ENCODE measurements around the gene ST8SIA5.

Gene ST8SIA5

GRCh38 chr18:46621111-46621766 is 135.6 kb downstream of the ST8SIA5 start:
- H3K27me3 ChIP-seq (ENCODE audit: insufficient read depth, low read length), result peaks cover 55% of the 10 kb centered on the region
- no peak overlapping the region for H2AFZ ChIP-seq (ENCODE audit: low read length, unreplicated experiment)
- no peaks in the 10 kb centered on the region for H3K36me3 ChIP-seq (ENCODE audit: insufficient read depth, low read length)
- no peak overlapping the region for H3K27ac ChIP-seq (ENCODE audit: low read depth, low read length)
- H3K4me1 ChIP-seq (ENCODE audit: control insufficient read depth, insufficient read depth, low read length, unreplicated experiment), result no peaks in the 10 kb centered on the region
- H3K79me2 ChIP-seq (ENCODE audit: control insufficient read depth, insufficient read depth, low read length, unreplicated experiment), result no peaks in the 10 kb centered on the region
- H3K4me3 ChIP-seq (ENCODE audit: low read depth, low read length), result no peak overlapping the region

- H3K27ac ChIP-seq (ENCODE audit: low read depth, low read length), result no peak overlapping the region
- H3K79me2 ChIP-seq (ENCODE audit: control insufficient read depth, insufficient read depth, low read length, unreplicated experiment), result no peaks in the 10 kb centered on the region
- no peaks in the 10 kb centered on the region for H3K4me1 ChIP-seq (ENCODE audit: control insufficient read depth, insufficient read depth, low read length, unreplicated experiment)
- H2AFZ ChIP-seq (ENCODE audit: low read length, unreplicated experiment), result no peak overlapping the region
- no peaks in the 10 kb centered on the region for H3K36me3 ChIP-seq (ENCODE audit: insufficient read depth, low read length)
- H3K4me3 ChIP-seq (ENCODE audit: low read depth, low read length), result no peak overlapping the region
- peaks cover 48% of the 10 kb centered on the region for H3K27me3 ChIP-seq (ENCODE audit: insufficient read depth, low read length)
Measured at GRCh38 chr18:46619559-46619958, 137.3 kb downstream of the ST8SIA5 start.

All from ACC112 (cell line).